Measurements from ENCODE around the gene KRTAP10-7.
"Not testable (repeated sequence)": the region's sequence is repeated elsewhere in the genome, so short reads cannot be mapped to it uniquely, and the experiment has no call there.

The KRTAP10-7 gene

DNA sequence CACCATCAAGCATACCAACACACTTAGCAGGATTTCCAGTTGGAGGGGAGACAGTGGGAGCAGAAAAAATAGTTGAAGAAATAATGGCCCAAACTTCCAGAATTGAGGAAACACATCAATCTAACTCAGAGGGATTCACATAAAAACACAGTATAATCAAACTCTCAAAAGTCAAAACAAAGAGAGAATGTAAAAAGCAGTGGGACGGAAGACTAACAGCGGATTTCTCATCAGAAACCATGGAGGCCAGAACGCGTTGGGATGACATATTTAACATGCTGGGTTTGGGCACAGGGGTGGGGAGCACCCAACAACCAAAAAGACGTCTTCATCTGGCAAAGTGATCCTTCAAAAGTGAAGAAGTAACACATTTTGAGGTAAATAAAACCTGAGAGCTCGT lies 19.5 kb downstream of the KRTAP10-7 start:
- no peak overlapping the region for H3K4me3 ChIP-seq (replicated peaks; ENCODE audit: low read depth, low read length)
- H3K36me3 ChIP-seq (ENCODE audit: control insufficient read depth, insufficient read depth, low read length): no peaks in the 10 kb centered on the region
- H3K27me3 ChIP-seq (replicated peaks; ENCODE audit: control insufficient read depth, insufficient read depth, low read length): no peaks in the 10 kb centered on the region
- TF ChIP-seq, protein P1, sequence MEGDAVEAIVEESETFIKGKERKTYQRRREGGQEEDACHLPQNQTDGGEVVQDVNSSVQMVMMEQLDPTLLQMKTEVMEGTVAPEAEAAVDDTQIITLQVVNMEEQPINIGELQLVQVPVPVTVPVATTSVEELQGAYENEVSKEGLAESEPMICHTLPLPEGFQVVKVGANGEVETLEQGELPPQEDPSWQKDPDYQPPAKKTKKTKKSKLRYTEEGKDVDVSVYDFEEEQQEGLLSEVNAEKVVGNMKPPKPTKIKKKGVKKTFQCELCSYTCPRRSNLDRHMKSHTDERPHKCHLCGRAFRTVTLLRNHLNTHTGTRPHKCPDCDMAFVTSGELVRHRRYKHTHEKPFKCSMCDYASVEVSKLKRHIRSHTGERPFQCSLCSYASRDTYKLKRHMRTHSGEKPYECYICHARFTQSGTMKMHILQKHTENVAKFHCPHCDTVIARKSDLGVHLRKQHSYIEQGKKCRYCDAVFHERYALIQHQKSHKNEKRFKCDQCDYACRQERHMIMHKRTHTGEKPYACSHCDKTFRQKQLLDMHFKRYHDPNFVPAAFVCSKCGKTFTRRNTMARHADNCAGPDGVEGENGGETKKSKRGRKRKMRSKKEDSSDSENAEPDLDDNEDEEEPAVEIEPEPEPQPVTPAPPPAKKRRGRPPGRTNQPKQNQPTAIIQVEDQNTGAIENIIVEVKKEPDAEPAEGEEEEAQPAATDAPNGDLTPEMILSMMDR (IDR thresholded peaks at IDR 0.05; ENCODE audit: insufficient read depth, low read length, poor library complexity, severe bottlenecking): no peak
- DNase-seq (ENCODE audit: extremely low read depth, insufficient read length): no peak

DNA sequence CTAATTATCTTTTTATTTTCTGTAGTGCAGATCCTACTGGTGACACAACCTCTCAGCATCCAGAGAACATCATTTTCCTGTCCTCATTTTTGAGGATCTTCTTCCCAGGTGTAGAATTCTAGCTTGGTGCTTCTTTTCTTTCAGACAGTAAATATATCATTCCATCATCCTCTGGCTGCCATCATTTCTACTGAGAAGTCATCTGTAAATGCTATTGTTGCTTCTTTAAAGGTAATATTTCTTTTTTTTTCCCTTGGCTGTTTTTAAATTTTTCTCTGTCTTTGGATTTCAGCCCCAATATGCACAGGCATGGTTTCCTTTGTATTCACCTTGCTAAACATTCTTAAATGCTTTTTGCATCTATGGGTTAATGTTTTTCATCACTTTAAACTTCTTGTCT lies 23.2 kb downstream of the KRTAP10-7 start:
- no peak overlapping the region for H3K4me3 ChIP-seq (replicated peaks; ENCODE audit: low read depth, low read length)
- H3K36me3 ChIP-seq (ENCODE audit: control insufficient read depth, insufficient read depth, low read length): no peaks in the 10 kb centered on the region
- H3K27me3 ChIP-seq (replicated peaks; ENCODE audit: control insufficient read depth, insufficient read depth, low read length): no peaks in the 10 kb centered on the region
- TF ChIP-seq, protein P1 (IDR thresholded peaks at IDR 0.05; ENCODE audit: insufficient read depth, low read length, poor library complexity, severe bottlenecking): no peak
- DNase-seq (ENCODE audit: extremely low read depth, insufficient read length): no peak

DNA sequence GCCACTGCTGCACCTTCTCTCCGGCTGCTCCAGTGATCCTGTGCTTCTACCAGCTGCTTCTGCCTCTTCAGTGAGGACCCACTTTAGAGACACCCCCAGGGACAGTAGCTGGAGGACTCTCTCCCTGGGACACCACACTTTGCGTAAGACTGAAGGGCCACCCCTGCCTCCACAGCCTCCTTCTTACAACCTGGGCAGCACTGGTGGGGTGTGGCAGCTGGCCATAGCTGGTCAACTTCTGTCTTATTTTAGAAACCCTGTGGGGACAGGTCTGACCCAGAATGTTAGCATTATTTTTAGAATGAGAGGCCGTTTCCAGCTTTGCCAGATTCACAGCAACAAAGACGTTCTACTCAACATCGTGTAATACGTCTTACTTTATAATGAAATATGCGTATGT lies 25.4 kb downstream of the KRTAP10-7 start:
- DNase-seq (ENCODE audit: extremely low read depth, insufficient read length): no peak
- no peak overlapping the region for H3K4me3 ChIP-seq (replicated peaks; ENCODE audit: low read depth, low read length)
- no peaks in the 10 kb centered on the region for H3K27me3 ChIP-seq (replicated peaks; ENCODE audit: control insufficient read depth, insufficient read depth, low read length)
- TF ChIP-seq, protein P1 (IDR thresholded peaks at IDR 0.05; ENCODE audit: insufficient read depth, low read length, poor library complexity, severe bottlenecking): no peak
- no peaks in the 10 kb centered on the region for H3K36me3 ChIP-seq (ENCODE audit: control insufficient read depth, insufficient read depth, low read length)

DNA sequence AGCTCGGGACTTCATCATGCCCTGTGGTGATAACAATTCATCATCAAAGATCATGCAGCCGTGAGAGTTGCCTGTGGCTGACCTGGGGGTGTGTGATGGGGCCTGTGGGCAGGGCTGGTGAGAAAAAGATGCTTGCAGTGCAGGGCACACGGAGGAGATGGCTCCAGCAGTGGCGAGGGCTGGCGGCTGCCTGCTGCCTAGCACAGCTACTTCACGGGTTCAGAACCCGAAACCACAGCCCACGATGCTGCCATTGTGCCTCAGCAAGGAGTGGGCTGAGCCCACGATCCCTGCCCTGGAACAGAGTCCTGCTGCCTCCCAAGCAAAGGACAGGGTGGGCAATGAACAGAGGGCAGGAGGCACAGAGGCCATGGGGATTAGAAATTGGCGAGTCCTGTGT lies 25.9 kb downstream of the KRTAP10-7 start:
- Histone ChIP-seq H3K27me3 (replicated peaks; ENCODE audit: control insufficient read depth, insufficient read depth, low read length) (no peaks in the 10 kb centered on the region), H3K36me3 (ENCODE audit: control insufficient read depth, insufficient read depth, low read length) (no peaks in the 10 kb centered on the region), H3K4me3 (replicated peaks; ENCODE audit: low read depth, low read length) (no peak overlapping the region)
- DNase-seq (ENCODE audit: extremely low read depth, insufficient read length): no peak
- TF ChIP-seq, protein P1 (IDR thresholded peaks at IDR 0.05; ENCODE audit: insufficient read depth, low read length, poor library complexity, severe bottlenecking): no peak

DNA sequence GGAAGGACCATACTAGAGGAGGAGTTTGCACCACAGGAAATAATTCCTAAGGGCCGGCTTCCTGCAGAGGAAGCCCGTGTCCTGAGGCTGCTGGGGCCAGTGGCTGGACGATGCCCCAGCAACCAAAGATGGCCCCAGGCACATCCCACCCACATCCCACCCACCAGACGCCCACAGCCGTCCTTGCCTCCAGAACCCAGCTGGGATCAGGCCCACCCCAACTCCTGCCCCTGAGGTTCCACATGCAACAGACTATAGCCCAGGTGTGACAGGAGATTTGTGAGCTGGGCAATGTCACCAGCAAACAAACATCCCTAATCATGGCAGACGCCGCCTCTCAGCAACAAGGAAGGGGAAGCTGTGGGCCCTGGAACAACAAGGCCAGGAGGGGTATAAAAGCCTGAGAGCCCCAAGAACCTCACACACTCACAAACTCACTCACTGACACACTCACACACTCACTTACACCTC lies 26.3 kb downstream of the KRTAP10-7 start, which contains the start of gene KRTAP10-9:
TSS of gene KRTAP10-9 (plus strand) at position 421 of the 471 bp plus-strand sequence. CDS start 79 bp downstream, outside the sequence.
- TF ChIP-seq, protein P1 (IDR thresholded peaks at IDR 0.05; ENCODE audit: insufficient read depth, low read length, poor library complexity, severe bottlenecking): no peak
- no peak for DNase-seq (ENCODE audit: extremely low read depth, insufficient read length)
- H3K36me3 ChIP-seq (ENCODE audit: control insufficient read depth, insufficient read depth, low read length): no peaks in the 10 kb centered on the region
- H3K4me3 ChIP-seq (replicated peaks; ENCODE audit: low read depth, low read length): no peak within 1 kb of the TSS
- H3K27me3 ChIP-seq (replicated peaks; ENCODE audit: control insufficient read depth, insufficient read depth, low read length): no peaks in the 10 kb centered on the region

DNA sequence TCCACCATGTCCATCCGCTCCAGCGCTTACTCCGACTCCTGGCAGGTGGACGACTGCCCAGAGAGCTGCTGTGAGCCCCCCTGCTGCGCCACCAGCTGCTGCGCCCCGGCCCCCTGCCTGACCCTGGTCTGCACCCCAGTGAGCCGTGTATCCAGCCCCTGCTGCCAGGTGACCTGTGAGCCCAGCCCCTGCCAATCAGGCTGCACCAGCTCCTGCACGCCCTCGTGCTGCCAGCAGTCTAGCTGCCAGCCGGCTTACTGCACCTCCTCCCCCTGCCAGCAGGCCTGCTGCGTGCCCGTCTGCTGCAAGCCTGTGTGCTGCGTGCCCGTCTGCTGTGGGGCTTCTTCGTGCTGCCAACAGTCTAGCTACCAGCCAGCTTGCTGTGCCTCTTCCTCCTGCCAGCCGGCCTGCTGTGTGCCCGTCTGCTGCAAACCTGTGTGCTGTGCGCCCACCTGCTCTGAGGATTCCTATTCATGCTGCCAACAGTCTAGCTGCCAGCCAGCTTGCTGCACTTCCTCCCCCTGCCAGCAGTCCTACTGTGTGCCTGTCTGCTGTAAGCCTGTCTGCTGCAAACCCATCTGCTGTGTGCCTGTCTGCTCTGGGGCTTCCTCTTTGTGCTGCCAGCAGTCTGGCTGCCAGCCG lies 26.9 kb downstream of the KRTAP10-7 start:
- DNase-seq (ENCODE audit: extremely low read depth, insufficient read length); H3K27me3 ChIP-seq (replicated peaks; ENCODE audit: control insufficient read depth, insufficient read depth, low read length); H3K4me3 ChIP-seq (replicated peaks; ENCODE audit: low read depth, low read length); H3K36me3 ChIP-seq (ENCODE audit: control insufficient read depth, insufficient read depth, low read length): not testable (repeated sequence)

DNA sequence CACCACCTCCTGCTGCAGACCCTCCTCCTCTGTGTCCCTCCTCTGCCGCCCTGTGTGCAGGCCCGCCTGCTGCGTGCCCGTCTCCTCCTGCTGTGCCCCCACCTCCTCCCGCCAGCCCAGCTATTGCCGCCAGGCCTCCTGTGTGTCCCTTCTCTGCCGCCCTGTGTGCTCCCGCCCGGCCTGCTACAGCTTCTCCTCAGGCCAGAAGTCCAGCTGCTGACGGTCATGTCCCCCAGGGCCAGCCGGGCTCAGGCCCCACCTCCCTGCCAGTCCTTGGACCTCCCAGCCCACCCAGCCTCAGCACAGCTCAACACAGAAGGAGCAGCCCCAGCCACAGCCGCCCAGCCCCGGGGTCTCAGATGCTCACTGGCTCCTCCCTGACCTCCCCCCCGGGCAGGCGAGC lies 27.4 kb downstream of the KRTAP10-7 start:
- H3K36me3 ChIP-seq (ENCODE audit: control insufficient read depth, insufficient read depth, low read length); H3K27me3 ChIP-seq (replicated peaks; ENCODE audit: control insufficient read depth, insufficient read depth, low read length); DNase-seq (ENCODE audit: extremely low read depth, insufficient read length); H3K4me3 ChIP-seq (replicated peaks; ENCODE audit: low read depth, low read length): not testable (repeated sequence)

Data from GM06990 (cell line).